ENCODE data around the gene STEAP1B.

GRCh38 chr7:22400150-22400814 lies 99.7 kb downstream of the STEAP1B start:
- TF ChIP-seq CTCF (IDR thresholded peaks at IDR 0.05; ENCODE audit: poor library complexity) (no peak), EZH2 (IDR thresholded peaks at IDR 0.05; ENCODE audit: borderline replicate concordance) (no peak)

All from hepatocyte (in vitro differentiated cells).